Neuronal stem cell (in vitro differentiated cells): Measurements from ENCODE around the gene SEC61B.

ENCODE experiments used
- DNase-seq: peaks from one replicate; pipeline ENCODE4 v3.0.0-alpha.2; 2013; ENCODE audit warnings: low spot score
- H2AFZ ChIP-seq: one replicate; pipeline ENCODE4 v1.6.1; 2013; ENCODE audit warnings: mild to moderate bottlenecking, low read length, inconsistent platforms
- H2AK5ac ChIP-seq: 2 replicates; pipeline ENCODE4 v1.6.1; 2013; ENCODE audit warnings: low read depth, mild to moderate bottlenecking, inconsistent platforms, low read length, moderate library complexity, mixed read lengths
- H2BK120ac ChIP-seq: 2 replicates; pipeline ENCODE4 v1.6.1; 2013; ENCODE audit warnings: low read depth, mild to moderate bottlenecking, inconsistent platforms, low read length, moderate library complexity, mixed read lengths
- H2BK12ac ChIP-seq: one replicate; pipeline ENCODE4 v1.6.1; 2013; ENCODE audit warnings: low read length, inconsistent platforms
- H2BK15ac ChIP-seq: 2 replicates; pipeline ENCODE4 v1.6.1; 2013; ENCODE audit warnings: mild to moderate bottlenecking, low read length, inconsistent platforms, mixed read lengths
- H2BK5ac ChIP-seq: one replicate; pipeline ENCODE4 v1.6.1; 2013; ENCODE audit warnings: inconsistent platforms, mild to moderate bottlenecking, low read length, moderate library complexity
- H3K14ac ChIP-seq: one replicate; pipeline ENCODE4 v1.6.1; 2013; ENCODE audit warnings: low read length, inconsistent platforms
- H3K18ac ChIP-seq: 2 replicates; pipeline ENCODE4 v1.6.1; 2013; ENCODE audit warnings: low read length, inconsistent platforms
- H3K23ac ChIP-seq: 2 replicates; pipeline ENCODE4 v1.6.1; 2013; ENCODE audit warnings: low read depth, mild to moderate bottlenecking, mixed read lengths, low read length, inconsistent platforms; ENCODE audit not compliant: poor library complexity
- H3K27ac ChIP-seq: replicated peaks from 3 replicates; pipeline ENCODE4 v1.5.1; 2013; ENCODE audit warnings: low read length, inconsistent platforms
- H3K27me3 ChIP-seq, 3 experiments: 2 replicates each; pipeline ENCODE4 v1.6.1; 2013; ENCODE audit warnings: low read length in 3 of 3, mild to moderate bottlenecking in 2 of 3, inconsistent platforms in 1 of 3, low read depth in 1 of 3, mixed read lengths in 1 of 3, moderate library complexity in 1 of 3; ENCODE audit not compliant: control insufficient read depth in 3 of 3, insufficient read depth in 3 of 3
- H3K36me3 ChIP-seq, 2 donors: replicated peaks in 1 of 2; 2 replicates each; pipeline ENCODE4 v1.6.1; 2013; ENCODE audit warnings: low read length in 2 of 2; ENCODE audit not compliant: control insufficient read depth in 2 of 2, insufficient read depth in 2 of 2
- H3K4ac ChIP-seq: 2 replicates; pipeline ENCODE4 v1.6.1; 2013; ENCODE audit warnings: inconsistent platforms, mild to moderate bottlenecking, low read length, moderate library complexity
- H3K4me1 ChIP-seq, 2 donors: 1 replicate in 1 of 2; 2 replicates in 1 of 2; pipeline ENCODE4 v1.6.1; 2013; ENCODE audit warnings: low read length in 2 of 2, low read depth in 1 of 2; ENCODE audit not compliant: control insufficient read depth in 2 of 2, insufficient read depth in 1 of 2
- H3K4me2 ChIP-seq: one replicate; pipeline ENCODE4 v1.6.1; 2013; ENCODE audit warnings: mild to moderate bottlenecking, low read length, inconsistent platforms; ENCODE audit not compliant: insufficient read depth, poor library complexity, severe bottlenecking
- H3K4me3 ChIP-seq, 2 donors: 2 replicates each; pipeline ENCODE4 v1.5.1; 2013; ENCODE audit warnings: low read length in 2 of 2, mild to moderate bottlenecking in 2 of 2, inconsistent platforms in 1 of 2, moderate library complexity in 1 of 2
- H3K79me1 ChIP-seq: one replicate; pipeline ENCODE4 v1.6.1; 2013; ENCODE audit warnings: low read depth, mild to moderate bottlenecking, inconsistent platforms, low read length, moderate library complexity
- H3K9ac ChIP-seq: one replicate; pipeline ENCODE4 v1.6.1; 2013; ENCODE audit warnings: mild to moderate bottlenecking, low read depth, low read length, inconsistent platforms; ENCODE audit not compliant: poor library complexity
- H3K9me3 ChIP-seq, 2 donors: replicated peaks in 1 of 2; 2 replicates each; pipeline versions ENCODE3 to v1.6.1; 2013; ENCODE audit warnings: low read length in 2 of 2, mild to moderate bottlenecking in 2 of 2, inconsistent platforms in 1 of 2, low read depth in 1 of 2, mixed read lengths in 1 of 2, moderate library complexity in 1 of 2; ENCODE audit not compliant: control insufficient read depth in 2 of 2, insufficient read depth in 1 of 2
- H4K8ac ChIP-seq: one replicate; pipeline ENCODE4 v1.6.1; 2013; ENCODE audit warnings: low read depth, mild to moderate bottlenecking, inconsistent platforms, low read length, moderate library complexity
- H4K91ac ChIP-seq: one replicate; pipeline ENCODE4 v1.6.1; 2013; ENCODE audit warnings: low read length, low read depth, mild to moderate bottlenecking, inconsistent platforms; ENCODE audit not compliant: poor library complexity
- WGBS, 2 donors: extraction: QIAGEN DNeasy Blood & Tissue Kit; methylation state at CpG; one replicate each; pipeline ENCODE4 v1.1.7; 2013; ENCODE audit warnings: missing lambda C conversion rate in 2 of 2, mixed read lengths in 1 of 2; ENCODE audit not compliant: insufficient read length in 2 of 2, insufficient replicate concordance in 1 of 2; ENCODE audit errors: extremely low coverage in 2 of 2; 5-methylcytosine and 5-hydroxymethylcytosine counted together

SEC61B gene

DNA sequence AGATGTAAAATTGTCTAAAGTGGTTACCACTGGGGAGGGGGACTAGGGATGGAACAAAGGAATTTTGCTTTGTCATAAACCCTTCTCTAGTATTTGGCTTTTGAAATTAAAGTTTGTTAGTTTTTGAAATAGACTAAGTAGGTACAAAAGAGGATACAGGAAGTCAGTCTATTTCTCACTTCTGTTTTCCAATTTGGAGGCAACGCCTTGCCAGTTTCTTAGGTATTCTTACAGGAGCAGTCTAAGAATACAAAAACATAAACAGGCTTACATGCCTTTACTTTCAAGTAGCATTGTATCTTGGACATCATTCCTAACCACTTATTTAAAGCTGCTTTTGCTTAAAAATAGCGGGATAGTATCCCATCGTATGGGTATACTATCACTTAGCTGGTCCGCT lies 34.8 kb upstream of the SEC61B start:
- Histone ChIP-seq H3K4me2 (no peak overlapping the region), H2BK15ac (no peak overlapping the region)

DNA sequence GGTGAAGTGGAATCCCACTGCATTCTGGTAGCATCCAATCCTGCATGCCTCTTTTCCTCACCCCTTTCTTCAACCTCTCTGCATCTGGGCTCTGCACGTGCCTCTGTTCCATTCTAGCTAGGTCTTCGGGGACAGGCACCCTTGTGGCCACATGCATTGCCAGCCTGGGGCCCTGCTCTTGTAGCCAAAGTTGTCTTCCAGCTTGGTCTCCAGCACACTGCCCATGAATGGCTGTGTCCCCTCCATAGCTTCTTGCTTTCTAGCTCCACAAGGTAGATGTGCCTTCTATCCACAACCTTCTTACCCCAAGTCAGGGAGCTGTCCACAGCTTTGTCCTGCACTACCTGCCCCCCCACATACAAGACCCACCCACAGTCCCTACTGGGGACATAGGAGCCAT lies 32.9 kb upstream of the SEC61B start:
- Histone ChIP-seq H2AFZ (no peak overlapping the region), H3K4me3 (no peak overlapping the region), H3K18ac (no peak overlapping the region), H3K23ac (no peak overlapping the region), H2BK12ac (no peak overlapping the region), H3K4me1 (peaks cover 3 to 4% of the 10 kb centered on the region in 2 donors), H3K14ac (no peak overlapping the region), H3K27ac (no peak overlapping the region), H3K27me3 (peaks cover 0 to 15% (median 0%) of the 10 kb centered on the region in 3 experiments), H4K91ac (no peak overlapping the region), H2BK120ac (no peak overlapping the region), H2BK15ac (no peak overlapping the region), H4K8ac (no peak overlapping the region), H3K36me3 (no peaks in the 10 kb centered on the region), H2BK5ac (no peak overlapping the region), H3K79me1 (no peaks in the 10 kb centered on the region), H2AK5ac (no peak overlapping the region), H3K4me2 (no peak overlapping the region), H3K4ac (no peak overlapping the region), H3K9ac (no peak overlapping the region), H3K9me3 (no peaks in the 10 kb centered on the region)
- WGBS, 2 donors, result no CpG with 5 or more reads among the region's 2 CpGs
- DNase-seq, result no peak

More for the DNA sequence above, 34.8 kb upstream of the SEC61B start:
- Histone ChIP-seq H2AFZ (no peak overlapping the region), H3K4me3 (no peak overlapping the region), H3K18ac (no peak overlapping the region), H3K27ac (no peak overlapping the region), H3K9me3 (no peaks in the 10 kb centered on the region), H3K4me1 (peaks cover 3 to 4% of the 10 kb centered on the region in 2 donors), H4K91ac (no peak overlapping the region), H2AK5ac (no peak overlapping the region), H3K23ac (no peak overlapping the region), H3K79me1 (no peaks in the 10 kb centered on the region), H3K14ac (no peak overlapping the region), H3K27me3 (peaks cover 0 to 20% (median 0%) of the 10 kb centered on the region in 3 experiments), H3K4ac (no peak overlapping the region), H4K8ac (no peak overlapping the region), H2BK120ac (no peak overlapping the region), H2BK5ac (no peak overlapping the region), H3K36me3 (no peaks in the 10 kb centered on the region), H3K9ac (no peak overlapping the region), H2BK12ac (no peak overlapping the region)
- DNase-seq, result no peak
- no CpG with 5 or more reads among the region's 4 CpGs for WGBS, 2 donors

DNA sequence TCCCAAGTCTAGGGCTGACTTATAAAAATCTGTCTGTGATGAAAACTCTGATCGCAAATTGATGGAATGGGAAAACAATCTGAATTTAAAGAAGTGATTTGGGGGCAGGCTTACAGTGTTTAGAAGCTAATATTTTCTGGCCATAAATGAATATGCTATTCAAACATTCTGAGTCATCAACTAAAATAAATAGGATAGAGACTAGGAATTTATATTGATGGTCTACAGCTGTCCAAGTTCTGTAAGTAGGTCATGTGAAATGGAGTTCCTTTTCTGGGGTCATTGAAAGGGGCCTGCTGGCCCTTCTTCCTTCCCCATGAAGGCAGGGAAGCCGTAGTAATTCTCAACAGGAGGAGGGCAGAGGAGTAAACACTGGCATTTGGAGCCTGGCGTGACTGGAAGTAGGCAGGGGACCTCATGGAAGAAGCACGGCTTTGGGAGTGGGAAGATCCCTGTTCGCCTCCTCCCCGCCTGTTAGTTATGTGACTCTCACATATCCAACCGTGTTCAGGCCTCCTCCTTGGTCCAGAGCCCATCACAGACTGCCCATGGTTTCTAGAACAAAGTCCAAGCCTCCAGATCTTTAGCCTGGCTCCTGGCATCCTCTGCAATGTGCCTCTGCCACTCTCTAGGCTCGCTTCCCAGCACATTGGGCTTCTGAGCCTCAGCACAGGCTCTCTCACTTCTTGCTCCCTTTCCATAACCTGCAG lies 32.0 kb upstream of the SEC61B start:
- peaks cover 0 to under 1% of the 10 kb centered on the region in 2 donors for H3K4me1 ChIP-seq
- no peak overlapping the region for H3K9ac ChIP-seq
- H3K27ac ChIP-seq, result no peak overlapping the region
- DNase-seq, result no peak
- H4K8ac ChIP-seq, result no peak overlapping the region
- no peak overlapping the region for H2BK12ac ChIP-seq
- H3K9me3 ChIP-seq, result no peaks in the 10 kb centered on the region
- H2AFZ ChIP-seq, result no peak overlapping the region
- no peak overlapping the region for H3K4me2 ChIP-seq
- no peak overlapping the region for H3K4ac ChIP-seq
- no peaks in the 10 kb centered on the region for H3K79me1 ChIP-seq
- WGBS, 2 donors, result no CpG with 5 or more reads among the region's 8 CpGs
- no peak overlapping the region for H2BK15ac ChIP-seq
- no peak overlapping the region for H3K23ac ChIP-seq
- H4K91ac ChIP-seq, result no peak overlapping the region
- H3K18ac ChIP-seq, result no peak overlapping the region
- H3K14ac ChIP-seq, result no peak overlapping the region
- H2BK120ac ChIP-seq, result no peak overlapping the region
- peak overlapping the region; percentile 42 for H2BK5ac ChIP-seq
- no peak overlapping the region for H3K4me3 ChIP-seq
- H3K27me3 ChIP-seq, result peaks cover 0 to 15% (median 0%) of the 10 kb centered on the region in 3 experiments
- no peaks in the 10 kb centered on the region for H3K36me3 ChIP-seq
- no peak overlapping the region for H2AK5ac ChIP-seq

DNA sequence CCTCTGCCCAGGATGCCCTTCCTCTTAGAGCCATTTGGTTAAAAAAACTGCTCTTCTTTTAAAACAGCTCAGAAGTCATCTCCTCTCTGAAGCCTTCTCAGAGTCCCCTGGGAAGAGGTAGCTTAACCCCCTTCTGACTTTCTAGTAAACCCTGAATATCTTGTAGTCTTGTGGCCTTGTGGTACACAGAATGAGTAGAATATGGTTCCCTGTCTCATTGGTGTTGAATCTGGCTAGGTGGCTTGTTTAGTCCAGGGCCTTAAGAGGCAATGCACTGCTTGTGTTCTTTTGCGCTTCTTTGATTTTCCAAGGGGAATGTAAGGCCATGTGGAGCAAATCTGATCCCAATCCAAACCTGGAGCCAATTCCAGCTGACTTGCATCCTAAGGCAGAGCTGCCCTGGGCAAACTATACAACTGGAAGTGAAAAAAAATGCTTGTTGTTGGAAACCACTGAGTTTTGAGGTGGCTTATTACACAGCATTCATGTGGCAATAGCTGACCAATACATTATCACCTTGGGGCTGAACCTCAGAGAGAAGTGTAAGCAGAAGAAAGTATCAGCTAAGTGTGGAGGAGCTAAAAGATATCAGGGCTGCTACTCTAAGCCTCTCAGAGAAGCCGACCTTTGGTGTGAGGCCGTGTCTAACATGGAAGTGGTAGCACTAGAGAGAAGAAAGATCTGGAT lies 31.3 kb upstream of the SEC61B start:
- H3K4me1 ChIP-seq, result no peaks in the 10 kb centered on the region
- H3K36me3 ChIP-seq, result no peaks in the 10 kb centered on the region
- H4K91ac ChIP-seq, result no peak overlapping the region
- H3K23ac ChIP-seq, result no peak overlapping the region
- H3K14ac ChIP-seq, result no peak overlapping the region
- H3K9ac ChIP-seq, result no peak overlapping the region
- no peak overlapping the region for H2AFZ ChIP-seq
- no peak for DNase-seq
- H3K79me1 ChIP-seq, result no peaks in the 10 kb centered on the region
- H2BK5ac ChIP-seq, result no peak overlapping the region
- no peak overlapping the region for H2BK120ac ChIP-seq
- no peak overlapping the region for H3K27ac ChIP-seq
- no peak overlapping the region for H3K4me3 ChIP-seq
- no peak overlapping the region for H2BK12ac ChIP-seq
- H3K4ac ChIP-seq, result no peak overlapping the region
- H3K9me3 ChIP-seq, result no peaks in the 10 kb centered on the region
- H2AK5ac ChIP-seq, result no peak overlapping the region
- H3K18ac ChIP-seq, result no peak overlapping the region
- no peak overlapping the region for H4K8ac ChIP-seq
- peaks cover 0 to 15% (median 0%) of the 10 kb centered on the region in 3 experiments for H3K27me3 ChIP-seq
- H2BK15ac ChIP-seq, result no peak overlapping the region
- H3K4me2 ChIP-seq, result no peak overlapping the region
- WGBS, 2 donors, result no CpG with 5 or more reads among the region's 3 CpGs
